OCI-LY1 (cell line): ENCODE data around the gene PPIAL4G.
"Not testable (repeated sequence)": the region's sequence is repeated elsewhere in the genome, so short reads cannot be mapped to it uniquely, and the experiment has no call there.

ENCODE experiments used
- EZH2 ChIP-seq: fragments of 200-600 bp; sonication (generic), shearing (Covaris generic); IDR thresholded peaks from 2 replicates; pipeline ENCODE4 v1.8.0; 2017; ENCODE audit warnings: borderline replicate concordance, mixed run types, mild to moderate bottlenecking, antibody characterized with exemption, low read length, moderate library complexity, mixed read lengths
- TF ChIP-seq, protein P1 (sequence below): fragments of 200-600 bp; sonication (generic), shearing (Covaris generic); IDR thresholded peaks from 2 replicates; pipeline ENCODE4 v1.5.1; 2017; ENCODE audit warnings: mild to moderate bottlenecking, antibody characterized with exemption, low read length, moderate library complexity, mixed read lengths

DNA sequence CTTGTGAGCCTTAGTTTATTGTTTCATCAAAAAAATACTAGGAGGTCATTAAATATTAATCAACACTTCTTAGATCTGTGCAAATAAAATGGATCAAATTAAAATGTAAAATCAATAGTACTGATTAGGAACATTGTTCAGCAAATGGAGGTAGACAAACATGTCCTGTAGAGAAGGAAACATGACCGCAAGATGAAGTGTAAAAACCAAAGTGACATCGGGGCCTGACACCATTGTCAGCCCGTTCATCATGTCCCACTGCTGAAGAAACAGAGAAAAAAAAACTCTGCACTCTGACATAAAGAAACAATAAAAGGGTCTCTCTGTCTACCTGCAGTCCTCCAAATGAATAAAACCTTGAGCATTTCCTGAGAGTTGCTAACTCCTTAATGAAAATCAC is 31.2 kb upstream of the PPIAL4G start:
- TF ChIP-seq, protein P1, sequence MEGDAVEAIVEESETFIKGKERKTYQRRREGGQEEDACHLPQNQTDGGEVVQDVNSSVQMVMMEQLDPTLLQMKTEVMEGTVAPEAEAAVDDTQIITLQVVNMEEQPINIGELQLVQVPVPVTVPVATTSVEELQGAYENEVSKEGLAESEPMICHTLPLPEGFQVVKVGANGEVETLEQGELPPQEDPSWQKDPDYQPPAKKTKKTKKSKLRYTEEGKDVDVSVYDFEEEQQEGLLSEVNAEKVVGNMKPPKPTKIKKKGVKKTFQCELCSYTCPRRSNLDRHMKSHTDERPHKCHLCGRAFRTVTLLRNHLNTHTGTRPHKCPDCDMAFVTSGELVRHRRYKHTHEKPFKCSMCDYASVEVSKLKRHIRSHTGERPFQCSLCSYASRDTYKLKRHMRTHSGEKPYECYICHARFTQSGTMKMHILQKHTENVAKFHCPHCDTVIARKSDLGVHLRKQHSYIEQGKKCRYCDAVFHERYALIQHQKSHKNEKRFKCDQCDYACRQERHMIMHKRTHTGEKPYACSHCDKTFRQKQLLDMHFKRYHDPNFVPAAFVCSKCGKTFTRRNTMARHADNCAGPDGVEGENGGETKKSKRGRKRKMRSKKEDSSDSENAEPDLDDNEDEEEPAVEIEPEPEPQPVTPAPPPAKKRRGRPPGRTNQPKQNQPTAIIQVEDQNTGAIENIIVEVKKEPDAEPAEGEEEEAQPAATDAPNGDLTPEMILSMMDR, result not testable (repeated sequence)
- not testable (repeated sequence) for TF ChIP-seq EZH2
